Adrenal gland (tissue), 5 donors: ENCODE results near the gene RFC1.

ENCODE experiments used
- POLR2A ChIP-seq, 2 donors: fragments of 450-650 bp; IDR thresholded peaks; one replicate each; pipeline ENCODE4 v1.6.1; 2017; ENCODE audit warnings: antibody characterized with exemption in 2 of 2, mild to moderate bottlenecking in 2 of 2, moderate library complexity in 1 of 2
- TF ChIP-seq, protein P1 (sequence below), 6 experiments: fragments of 450-650 bp in 4 of 6; fragments of 200-600 bp in 2 of 6; sonication (generic) in 1 of 6; IDR thresholded peaks; 1 replicate in 5 of 6; 2 replicates in 1 of 6; pipeline versions ENCODE4 v1.5.1 to v1.8.0; 2016 to 2021; ENCODE audit warnings: antibody characterized with exemption in 6 of 6, mild to moderate bottlenecking in 2 of 6, moderate library complexity in 1 of 6
- donor health status: DM: no; HTN: no; CAD: no.

DNA sequence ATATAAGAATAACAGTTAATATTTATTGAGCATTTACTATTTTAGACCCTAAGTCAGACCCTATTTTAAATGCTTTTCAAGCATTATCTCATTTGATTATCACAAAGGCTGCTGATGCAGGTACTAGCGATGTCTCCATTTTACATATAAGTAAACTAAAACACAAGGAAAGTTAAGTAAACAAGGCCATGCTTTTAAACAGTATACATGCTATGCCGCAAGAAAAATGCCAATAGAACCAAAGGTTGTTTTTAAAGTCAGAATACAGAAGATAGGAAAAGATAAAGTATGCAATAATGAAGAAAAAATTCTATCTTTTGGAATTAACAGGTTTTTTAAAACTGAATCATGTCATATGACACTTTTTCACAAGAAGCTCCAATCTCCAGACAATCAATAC is 26.2 kb downstream of the RFC1 start:
- TF ChIP-seq, protein P1, sequence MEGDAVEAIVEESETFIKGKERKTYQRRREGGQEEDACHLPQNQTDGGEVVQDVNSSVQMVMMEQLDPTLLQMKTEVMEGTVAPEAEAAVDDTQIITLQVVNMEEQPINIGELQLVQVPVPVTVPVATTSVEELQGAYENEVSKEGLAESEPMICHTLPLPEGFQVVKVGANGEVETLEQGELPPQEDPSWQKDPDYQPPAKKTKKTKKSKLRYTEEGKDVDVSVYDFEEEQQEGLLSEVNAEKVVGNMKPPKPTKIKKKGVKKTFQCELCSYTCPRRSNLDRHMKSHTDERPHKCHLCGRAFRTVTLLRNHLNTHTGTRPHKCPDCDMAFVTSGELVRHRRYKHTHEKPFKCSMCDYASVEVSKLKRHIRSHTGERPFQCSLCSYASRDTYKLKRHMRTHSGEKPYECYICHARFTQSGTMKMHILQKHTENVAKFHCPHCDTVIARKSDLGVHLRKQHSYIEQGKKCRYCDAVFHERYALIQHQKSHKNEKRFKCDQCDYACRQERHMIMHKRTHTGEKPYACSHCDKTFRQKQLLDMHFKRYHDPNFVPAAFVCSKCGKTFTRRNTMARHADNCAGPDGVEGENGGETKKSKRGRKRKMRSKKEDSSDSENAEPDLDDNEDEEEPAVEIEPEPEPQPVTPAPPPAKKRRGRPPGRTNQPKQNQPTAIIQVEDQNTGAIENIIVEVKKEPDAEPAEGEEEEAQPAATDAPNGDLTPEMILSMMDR (IDR thresholded peaks at IDR 0.05): no peak
- no peak for TF ChIP-seq POLR2A (IDR thresholded peaks at IDR 0.05)
